ENCODE results near the gene RABGAP1.

- TF ChIP-seq POLR2A (IDR thresholded peaks at IDR 0.05): no peak
- TF ChIP-seq CTCF (IDR thresholded peaks at IDR 0.05): no peak
- TF ChIP-seq POLR2AphosphoS5 (IDR thresholded peaks at IDR 0.05; ENCODE audit: insufficient read depth in 1 of 2, low read depth in 1 of 2): no peak
Measured at GRCh38 chr9:123107639-123108285, 166.9 kb downstream of the RABGAP1 start.

All from vagina (tissue), 2 donors.